GM19240 (cell line): Measurements from ENCODE around the gene EDN2.

Source experiments
- DNase-seq: peaks from one replicate; pipeline ENCODE4 v3.0.0; 2011; ENCODE audit warnings: low spot score; ENCODE audit not compliant: insufficient read length

EDN2 gene

DNA sequence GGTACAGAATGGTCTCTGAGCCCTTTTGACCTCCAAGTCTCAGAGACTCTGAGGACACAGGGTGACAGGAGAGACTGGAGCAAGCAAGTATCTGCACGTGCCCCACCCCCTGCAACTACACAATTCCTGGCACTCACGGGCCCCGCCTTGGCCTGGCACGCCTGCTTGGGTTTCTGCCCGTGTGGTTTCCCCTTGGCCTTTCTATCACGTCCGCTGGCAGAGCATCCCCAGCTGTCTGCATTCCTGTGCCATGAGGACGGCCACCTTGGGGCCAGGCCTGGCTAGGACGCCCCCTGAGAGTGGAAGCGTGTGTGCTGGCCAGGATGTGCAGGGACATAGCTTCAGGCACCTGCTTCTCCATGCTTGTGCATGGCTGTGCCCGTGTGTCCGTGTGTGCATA lies 14.3 kb upstream of the EDN2 start:
- no peak for DNase-seq

DNA sequence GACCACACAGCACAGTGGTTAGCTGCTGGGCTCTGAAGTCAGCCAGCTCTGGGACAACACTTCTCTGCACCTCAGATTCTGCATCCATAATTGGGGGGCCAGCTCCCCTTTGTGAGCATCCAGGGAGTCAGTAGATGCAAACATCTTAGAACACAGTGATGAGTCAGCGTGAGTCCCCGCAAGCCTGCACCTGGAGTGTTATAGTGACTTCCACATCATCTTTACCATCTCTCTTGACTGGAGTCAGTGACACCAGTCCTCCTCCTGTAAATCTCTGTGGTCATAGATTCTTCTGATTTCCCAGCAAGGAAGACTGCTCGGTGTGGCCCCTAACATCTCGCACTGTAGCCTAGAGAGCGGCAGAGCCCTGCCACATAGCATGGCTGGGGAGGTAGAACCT lies 13.9 kb upstream of the EDN2 start:
- no peak for DNase-seq

DNA sequence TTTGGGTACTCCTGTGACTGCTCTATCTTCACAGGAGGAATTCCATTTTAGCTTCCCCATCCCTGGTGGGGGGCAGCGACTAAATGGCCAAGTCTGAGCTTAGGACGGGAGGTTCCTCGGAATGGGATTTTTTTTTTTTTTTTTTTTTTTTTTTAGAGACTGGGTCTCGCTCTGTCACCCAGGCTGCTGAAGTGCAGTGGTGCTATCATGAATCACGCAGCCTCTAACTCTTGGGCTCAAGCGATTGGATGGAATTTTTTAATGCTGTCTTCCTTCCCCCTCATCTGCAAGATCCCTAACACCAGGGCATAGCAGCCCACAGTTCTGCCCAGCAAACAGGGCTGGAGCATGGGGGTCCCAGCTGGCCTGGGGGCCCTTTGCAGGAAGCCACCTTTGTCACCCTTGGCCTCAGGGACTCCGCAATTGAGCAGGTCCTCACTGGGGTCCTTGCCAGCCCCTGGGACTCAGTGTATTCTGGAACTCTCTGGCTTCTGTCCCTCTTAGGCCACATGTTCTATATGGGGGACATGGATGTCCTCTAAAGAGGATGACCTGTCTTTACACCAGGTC lies 13.1 kb upstream of the EDN2 start:
- DNase-seq, result no peak

DNA sequence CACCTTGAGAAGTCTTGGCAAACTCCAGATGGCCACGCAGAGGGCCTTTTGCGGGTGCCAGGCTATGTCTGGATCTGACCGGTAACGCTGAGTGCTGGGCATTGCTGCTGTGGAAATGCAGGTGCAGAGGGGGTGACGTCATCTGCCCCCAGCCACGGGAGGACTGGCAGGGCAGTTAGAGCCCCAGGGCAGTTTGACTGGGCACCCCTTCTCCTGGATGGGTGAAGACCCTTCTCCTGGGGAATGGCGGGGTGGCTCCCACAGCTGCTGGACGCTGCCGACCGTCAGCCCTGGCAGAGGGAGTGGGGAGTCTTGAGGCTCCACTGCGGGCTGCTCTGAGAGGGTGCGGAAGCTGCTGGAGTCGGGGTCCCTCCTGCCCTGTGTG lies 12.6 kb upstream of the EDN2 start:
- no peak for DNase-seq

DNA sequence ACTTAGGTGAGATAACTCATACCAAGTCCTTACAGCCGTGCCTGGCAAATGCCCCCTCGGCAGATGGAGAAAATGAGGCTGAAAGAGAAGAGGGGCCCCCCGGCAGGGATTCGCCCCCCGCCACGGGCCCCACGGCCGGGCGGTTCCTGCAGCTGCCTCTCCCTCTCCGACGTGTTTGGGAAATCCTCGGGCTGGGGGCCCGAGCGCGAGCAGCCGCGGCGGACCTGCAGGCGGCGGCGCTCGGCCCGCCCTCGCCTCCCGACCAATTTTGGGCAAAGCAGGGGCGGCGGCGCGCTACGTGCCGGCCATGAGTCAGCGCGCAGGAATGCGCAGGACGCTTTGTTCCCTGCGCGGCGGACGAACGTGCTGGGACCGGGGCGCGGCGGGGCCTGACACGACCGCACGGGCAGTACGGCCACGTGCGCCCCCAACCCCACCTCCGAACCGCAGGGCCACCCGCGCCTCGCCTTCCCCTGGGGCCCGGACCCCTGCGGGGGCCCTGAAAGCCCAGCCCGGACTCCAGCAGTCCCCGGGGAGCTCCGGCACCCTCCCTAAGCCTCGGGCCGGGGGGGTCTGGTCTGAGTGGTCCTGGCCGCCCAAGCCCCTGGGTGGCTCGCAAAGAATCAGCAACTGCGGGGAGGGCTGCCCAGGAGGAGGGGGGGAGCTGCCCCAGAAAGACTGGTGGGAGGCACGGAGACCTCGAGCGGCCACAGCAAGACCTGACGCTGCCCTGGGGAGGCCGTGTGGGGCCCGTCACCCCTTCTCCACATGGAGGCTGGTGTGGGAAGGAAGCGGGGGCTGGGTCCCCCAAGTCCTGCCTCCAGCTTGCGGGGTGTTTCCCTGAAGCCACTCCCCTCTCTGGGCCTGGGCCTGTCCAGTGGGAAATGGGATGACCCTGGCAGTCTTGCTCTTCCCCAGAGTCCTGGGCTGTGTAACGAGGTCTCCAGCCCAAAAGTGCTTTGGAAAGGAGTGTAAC lies 11.9 kb upstream of the EDN2 start:
- DNase-seq, result no peak

DNA sequence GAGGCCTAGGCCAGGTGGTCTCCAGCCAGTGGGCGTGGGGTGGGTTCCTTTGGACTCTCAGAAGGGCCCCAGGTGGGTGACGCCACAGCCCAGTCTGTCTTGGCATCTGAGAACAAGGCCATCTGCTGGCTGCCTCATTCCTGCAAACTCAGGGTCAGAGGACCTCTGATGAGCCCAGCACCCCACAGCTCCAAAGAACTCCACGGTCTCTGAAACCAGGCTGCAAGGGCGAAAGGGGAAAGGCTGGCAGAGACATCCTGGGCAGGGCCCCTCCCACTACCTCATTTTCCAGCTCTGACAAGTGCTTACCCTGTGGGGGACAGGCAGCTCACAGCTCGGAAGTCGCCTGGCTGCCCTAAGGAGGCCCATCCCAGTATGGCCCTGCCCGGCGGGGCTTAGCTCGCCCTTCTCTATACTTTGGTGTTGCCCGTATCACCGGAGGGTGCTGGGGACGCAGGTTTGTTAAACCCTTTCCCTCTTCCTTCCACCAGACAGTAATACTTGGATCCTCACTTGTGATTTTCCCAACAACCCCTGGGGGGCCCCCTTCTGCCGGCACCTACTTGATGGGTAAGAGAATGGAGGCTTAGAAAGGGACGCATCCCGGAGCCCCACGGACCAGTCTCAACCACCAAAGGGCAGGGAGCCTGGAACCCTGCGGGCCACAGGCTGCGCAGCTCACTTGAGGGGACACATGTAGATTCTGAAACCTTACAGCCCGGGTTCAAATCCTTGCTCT lies 10.9 kb upstream of the EDN2 start:
- DNase-seq, result no peak

DNA sequence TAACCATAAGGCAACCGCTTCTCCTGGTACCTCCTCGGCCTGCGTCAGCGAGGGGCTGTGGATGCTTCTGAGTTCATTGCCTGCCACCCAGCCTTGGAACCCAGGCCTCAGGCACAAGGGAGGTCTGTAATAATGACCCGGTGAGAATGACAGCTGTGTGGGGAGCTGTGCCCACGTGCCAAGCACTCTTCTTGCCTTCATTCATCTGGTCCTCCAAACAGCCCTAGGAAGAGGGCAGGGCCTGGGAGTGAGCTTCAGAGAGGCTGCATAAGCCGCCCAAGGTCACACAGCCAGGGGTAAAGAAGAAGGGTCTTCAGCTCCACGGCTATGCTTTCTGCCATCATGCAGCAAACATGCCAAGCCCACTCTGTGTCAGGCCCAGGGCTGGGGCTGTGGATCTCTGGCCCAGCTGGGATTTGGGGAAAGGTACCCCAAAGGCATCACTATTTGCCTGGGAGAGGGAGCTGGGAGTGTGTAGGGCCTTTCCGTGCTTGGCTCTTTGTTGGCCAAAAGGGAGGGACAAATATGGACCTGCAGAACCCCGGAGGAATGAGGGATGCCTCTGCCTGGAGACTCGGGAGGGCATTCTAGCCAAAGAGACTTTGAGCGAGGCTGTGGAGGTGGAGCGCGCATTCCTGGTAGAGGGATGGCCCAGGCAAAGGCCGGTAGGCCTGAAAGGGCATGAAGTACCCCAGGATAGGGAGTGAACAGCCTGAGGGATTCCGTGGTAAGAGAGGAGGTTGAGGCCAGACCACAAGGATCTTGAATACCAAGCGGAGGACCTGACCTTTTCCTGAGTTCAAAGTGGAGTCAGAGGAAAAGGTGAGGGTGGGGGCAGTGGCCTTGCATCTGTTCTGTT lies 10.1 kb upstream of the EDN2 start:
- no peak for DNase-seq

DNA sequence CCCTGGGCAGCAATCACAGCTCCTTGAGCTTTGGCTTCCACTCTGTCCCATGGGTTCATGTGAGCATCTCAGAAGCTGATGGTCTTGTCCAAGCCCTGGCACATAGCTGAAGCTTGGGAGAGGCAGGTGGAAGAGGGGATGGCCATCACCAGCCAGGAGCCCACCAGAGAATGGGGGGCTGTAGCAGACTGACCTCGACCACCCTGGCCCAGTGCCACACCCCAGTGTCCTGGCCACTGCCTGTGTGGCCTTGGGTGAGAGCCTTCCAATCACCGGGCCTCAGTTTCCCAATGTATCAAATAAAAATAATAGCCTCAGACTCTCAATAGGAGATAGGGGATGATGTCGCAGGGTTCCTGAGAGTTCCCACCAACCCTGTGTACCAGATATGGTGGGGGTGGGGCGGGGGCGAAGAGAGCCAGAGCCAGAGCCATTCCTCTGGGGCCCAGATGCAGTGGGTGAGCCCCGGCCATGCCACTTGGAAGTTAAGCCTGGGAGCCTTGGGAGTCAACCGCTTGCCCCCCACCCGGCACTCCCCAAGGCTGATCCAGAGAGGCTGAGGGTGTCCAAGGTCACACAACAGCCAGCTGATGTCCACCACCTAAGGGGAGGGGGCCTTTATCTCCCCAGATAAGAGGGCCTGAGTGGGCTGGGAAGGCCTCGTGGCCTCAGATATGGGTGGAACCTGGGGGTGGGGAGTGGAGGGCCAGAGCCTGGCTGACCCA lies 9.3 kb upstream of the EDN2 start:
- no peak for DNase-seq

DNA sequence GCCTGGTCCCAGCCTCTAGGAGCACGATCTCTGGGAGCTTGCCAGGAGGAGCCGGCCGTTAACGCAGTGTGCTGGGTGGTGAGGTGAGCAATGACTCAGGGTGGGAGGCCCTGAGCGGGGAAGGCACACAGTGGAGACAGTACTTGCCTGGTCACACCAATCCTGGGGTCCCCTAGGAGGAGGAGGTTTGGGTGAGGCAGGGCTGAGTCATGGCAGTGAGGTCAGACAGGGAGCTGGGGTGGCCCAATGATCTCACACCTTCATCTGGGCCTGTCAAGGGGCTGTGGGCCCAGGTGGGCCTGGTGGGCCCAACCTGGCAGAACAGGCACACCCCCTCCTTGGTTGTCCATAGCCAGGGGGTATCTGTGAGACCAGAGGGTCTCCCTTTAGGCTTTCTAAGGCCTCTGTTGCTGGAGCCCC lies 8.6 kb upstream of the EDN2 start:
- no peak for DNase-seq

DNA sequence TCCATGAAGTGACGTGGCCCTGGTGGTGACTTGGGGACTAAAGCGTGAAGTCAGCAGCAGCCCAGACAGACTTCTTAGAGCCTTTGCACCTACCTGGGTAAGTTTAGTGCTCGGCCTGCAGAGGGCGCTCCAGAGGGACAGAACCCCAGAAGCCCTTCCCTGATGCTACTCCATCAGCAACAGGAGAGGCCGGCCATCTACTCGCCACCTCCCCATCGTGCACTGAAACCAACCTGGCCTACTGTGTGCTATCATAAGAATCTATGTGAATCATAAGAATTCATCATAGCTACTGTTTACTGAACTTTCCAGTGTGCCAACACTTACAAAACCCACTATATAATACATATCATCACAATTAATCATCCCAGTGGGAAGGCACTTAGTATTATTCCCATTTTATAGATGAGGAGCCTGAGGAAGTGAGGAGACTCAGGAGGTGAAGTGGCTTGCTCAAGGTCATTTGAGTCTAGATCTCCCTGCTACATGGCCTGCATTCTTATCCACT lies 7.9 kb upstream of the EDN2 start:
- no peak for DNase-seq

DNA sequence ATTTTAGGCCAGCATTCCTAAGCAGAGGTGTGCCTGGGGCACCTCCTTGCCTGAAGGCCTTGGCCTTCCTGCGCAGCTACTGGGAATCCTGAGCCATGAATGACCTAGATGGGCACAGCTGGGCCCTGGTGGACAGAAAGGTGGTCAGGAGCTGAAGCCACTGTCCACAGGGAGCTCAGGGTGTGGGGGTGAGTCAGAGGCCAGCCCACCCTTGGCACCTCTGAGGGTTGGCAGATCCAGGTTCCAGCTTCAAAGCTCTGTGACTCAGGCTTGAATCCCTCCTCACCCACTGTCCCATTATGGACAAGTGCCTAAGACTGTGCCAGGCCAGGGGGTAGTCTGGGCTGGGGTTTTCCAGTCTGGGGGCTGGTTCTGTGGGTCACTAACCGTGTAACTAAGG lies 6.4 kb upstream of the EDN2 start:
- no peak for DNase-seq

DNA sequence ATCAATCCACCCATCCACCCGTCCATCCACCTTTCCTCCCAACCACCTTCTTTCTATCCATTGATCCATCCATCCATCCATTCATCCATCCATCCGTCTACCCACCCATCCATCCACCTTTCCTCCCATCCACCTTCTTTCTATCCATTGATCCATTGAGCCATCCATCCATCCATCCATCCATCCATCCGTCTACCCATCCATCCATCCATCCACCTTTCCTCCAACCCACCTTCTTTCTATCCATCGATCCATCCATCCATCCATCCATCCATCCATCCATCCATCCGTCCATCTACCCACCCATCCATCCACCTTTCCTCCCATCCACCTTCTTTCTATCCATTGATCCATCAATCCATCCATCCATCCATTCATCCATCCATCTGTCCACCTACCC lies 5.1 kb upstream of the EDN2 start:
- DNase-seq, result no peak

DNA sequence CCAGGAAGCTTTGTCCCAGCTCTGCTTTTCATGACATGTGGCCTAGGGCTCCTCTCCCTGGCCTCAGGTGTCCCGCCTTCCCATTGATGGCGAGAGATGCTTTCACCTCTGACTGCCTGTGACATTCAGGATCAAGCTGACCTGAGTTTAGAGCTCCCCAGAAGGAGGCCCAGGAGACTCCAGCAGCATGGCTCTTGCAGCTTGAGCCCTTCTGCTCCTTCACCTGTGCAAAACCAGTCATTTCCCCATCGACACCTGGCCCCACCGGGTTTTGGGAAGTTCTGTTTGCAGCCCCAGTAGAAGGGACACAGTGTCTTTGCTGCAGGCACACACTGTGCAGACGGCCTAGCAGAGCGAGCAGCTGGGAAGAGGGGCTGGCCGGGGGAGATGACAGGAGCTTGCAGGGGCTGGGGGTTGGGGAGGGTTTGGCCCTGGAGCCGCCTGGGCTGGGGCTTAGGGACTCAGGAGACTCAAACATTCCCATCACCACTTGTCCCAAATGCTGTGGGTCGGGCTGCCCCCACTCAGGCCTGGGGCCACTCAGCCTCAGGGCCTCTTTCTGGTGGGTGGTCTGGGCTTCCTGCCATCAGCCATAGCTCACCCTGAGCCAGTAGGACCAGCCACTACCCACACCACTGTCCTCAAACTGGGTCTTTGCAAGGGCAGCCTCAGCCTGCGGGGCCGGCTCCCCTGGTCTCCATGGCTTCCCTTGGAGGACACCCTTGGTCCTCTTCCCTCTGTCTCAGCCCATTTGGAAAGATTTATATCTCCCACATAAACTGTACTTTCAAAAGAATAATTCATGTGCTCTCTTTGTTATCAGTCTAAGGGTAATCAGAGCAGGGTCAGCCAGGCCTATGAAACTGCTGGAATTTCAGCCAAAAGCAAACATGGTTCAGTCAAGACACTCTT lies 3.8 kb upstream of the EDN2 start:
- no peak for DNase-seq

DNA sequence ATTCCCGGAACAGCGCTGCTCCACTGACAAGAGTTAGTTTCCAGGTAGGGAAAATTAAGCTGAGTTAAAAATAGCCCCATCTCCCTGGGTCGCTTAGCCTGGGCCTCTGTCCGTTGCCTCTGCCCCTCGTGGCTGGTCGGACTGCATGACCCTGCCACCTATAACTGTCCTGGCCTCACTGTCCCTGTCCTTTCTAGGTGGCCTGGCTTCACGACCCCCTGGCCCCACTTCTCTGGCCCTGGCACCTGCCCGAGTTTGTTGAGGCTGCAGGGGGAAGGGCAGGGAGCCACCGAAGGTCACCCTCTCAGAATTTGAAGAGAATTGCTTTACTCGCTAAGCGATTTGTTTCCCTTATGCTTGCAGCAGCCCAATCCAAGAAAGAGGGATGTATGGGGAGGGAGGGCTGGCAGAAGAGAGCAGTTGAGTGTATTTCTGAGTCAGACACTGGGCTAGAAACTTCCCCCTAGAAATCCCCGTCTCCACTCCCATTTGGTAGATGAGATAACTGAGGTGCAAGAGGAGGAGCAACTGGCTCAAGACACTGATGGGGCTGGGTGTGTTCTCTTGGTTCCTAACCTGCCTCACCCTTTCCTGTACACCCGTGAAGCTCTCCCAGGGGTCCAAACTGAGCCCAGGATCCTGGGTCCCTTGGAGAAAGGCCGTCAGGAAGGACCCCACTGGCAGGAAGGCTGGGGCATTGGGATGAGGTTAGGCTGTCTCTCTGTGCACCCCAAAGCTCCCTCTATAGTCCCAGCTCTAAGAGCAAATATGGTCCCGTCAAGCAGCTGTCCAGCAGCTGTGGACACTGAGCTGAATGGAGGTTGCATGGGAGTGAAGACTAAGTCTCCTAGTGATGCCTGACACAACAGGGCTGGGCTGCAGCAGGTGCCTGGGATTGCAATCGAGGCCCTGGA lies 2.9 kb upstream of the EDN2 start:
- DNase-seq, result peak; percentile 56

DNA sequence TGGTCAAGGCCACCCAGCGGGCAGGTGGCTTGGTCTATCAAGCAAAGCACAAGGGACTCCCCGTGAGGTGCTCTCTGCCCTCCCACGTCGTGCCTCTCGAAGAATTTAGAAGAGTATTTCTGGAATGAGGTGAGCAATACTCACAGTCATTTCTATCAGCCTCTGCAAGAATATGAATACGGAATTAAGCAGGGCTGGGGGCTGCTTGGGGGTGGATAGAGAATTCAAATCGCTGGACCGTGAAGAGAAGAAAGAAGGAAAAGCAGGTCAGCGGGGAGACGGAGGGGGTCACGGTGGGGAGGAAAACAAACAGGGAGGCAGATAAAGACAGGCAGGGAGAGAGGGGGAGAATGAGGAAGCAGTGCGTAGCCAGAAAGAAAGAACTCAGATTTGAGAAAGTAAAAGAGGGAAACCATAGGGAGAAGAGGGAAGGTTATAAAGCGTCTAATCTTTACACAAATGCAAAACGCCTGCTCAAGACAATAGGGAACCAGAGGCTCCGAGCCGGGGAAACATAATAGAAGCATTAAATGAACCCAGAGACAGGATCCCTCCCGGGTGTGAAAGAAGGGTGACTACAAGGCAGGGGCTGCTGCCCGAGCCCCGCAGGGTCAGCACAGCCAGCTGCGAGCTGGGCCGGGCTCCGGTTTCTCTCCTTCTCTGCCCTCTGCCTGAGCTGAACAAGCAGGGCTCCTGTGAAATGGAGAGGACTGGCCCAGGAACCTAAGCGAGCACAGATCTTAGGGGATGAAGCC lies 2.1 kb upstream of the EDN2 start:
- no peak for DNase-seq

DNA sequence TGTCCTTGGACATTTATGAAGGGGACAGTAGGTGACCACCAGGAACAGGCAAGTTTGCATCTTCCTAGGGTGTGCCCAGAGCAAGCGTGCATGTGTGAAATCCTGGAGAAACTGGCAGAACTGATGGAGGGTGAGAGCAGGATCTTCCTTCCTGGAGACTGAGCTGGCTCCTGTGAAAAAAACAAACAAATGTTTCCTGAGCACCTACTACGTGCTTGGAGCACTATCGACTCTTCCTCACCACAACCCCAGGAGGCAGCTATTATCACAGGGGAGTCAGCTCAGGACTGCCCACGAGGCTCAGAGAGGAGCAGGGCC lies 1.5 kb upstream of the EDN2 start:
- DNase-seq, result no peak

DNA sequence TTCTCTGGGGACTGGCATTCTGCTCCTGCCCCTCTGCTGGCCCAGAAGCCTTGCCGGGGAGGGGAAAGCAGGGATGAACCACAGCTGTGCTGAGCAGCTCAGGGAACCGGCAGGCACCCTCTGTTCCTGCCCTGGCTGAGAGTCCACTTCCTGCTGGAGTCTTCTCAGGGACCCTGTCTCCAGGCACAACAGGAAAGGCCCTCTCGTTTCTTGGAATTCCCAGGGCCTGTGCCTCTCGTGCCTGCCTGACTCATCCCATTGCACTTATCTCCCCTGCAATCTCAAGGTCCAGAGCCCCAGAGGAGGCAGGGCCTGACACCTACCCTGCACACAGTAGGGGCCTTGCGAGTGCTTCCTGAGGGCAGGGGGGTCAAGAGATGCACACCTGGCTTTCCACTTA lies 1.1 kb upstream of the EDN2 start:
- DNase-seq, result no peak

DNA sequence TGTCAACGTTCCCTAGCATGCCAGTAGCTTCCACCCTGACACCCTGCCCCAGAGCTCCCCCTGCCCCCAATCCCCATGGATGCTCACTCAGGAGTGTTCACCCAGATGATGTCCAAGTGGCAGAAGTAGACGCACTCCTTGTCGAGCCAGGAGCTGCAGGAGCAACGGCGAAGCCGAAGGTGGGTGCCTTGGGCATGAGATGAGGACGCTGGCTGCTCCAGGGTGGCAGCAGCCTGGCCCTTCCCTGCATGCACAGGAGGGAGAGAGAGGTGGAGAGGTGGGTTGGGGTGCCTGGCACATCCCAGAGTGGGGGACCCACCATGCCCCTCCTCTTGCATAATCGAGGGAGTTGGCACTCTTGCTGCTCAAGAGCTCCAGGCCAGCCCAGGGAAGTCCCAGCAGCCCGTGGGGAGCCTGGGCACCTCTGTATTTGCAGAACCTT lies 502 bp downstream of the EDN2 start:
- DNase-seq, result no peak
